Suprapubic skin (tissue), 4 donors: ENCODE measurements around the gene HES2. TPM values are rescaled to one million over a fixed set of nuclear protein-coding genes. Genes with fewer than 3 reads are reported as not detected.

Source experiments
- DNase-seq, 2 donors: peaks; one replicate each; pipeline ENCODE4 v3.0.0-alpha.2; 2019; ENCODE audit warnings: low spot score in 2 of 2
- H3K27ac ChIP-seq: fragments of 200-600 bp; sonication (generic); one replicate; pipeline ENCODE4 v1.5.1; 2019
- H3K27me3 ChIP-seq: fragments of 200-600 bp; sonication (generic); one replicate; pipeline ENCODE4 v1.5.1; 2019
- H3K36me3 ChIP-seq: fragments of 200-600 bp; sonication (generic); one replicate; pipeline ENCODE4 v1.5.1; 2019
- H3K4me1 ChIP-seq: fragments of 200-600 bp; sonication (generic); one replicate; pipeline ENCODE4 v1.5.1; 2019
- H3K4me3 ChIP-seq: fragments of 200-600 bp; sonication (generic); one replicate; pipeline ENCODE4 v1.5.1; 2019; ENCODE audit warnings: mild to moderate bottlenecking
- H3K9me3 ChIP-seq: fragments of 200-600 bp; sonication (generic); one replicate; pipeline ENCODE4 v1.5.1; 2019
- CTCF ChIP-seq, 2 donors: fragments of 200-600 bp in 1 of 2; fragments of 450-650 bp in 1 of 2; sonication (generic) in 1 of 2; IDR thresholded peaks; one replicate each; pipeline ENCODE4 v1.5.1; 2016 to 2019; ENCODE audit warnings: antibody characterized with exemption in 2 of 2, mild to moderate bottlenecking in 1 of 2, moderate library complexity in 1 of 2
- EP300 ChIP-seq: sonication (generic); formaldehyde crosslinking; IDR thresholded peaks from one replicate; pipeline ENCODE4 v1.6.1; 2017; ENCODE audit warnings: antibody characterized with exemption
- POLR2A ChIP-seq, 2 donors: fragments of 450-650 bp; IDR thresholded peaks; one replicate each; pipeline ENCODE4 v1.6.1; 2017; ENCODE audit warnings: antibody characterized with exemption in 2 of 2, mild to moderate bottlenecking in 2 of 2, moderate library complexity in 2 of 2
- POLR2AphosphoS5 ChIP-seq, 3 donors: sonication (generic); formaldehyde crosslinking; IDR thresholded peaks; one replicate each; pipeline ENCODE4 v1.6.1; 2017; ENCODE audit warnings: antibody characterized with exemption in 3 of 3
- WGBS: methylation state at CpG from one replicate; pipeline ENCODE4 v1.1.5; 2018; 5-methylcytosine and 5-hydroxymethylcytosine counted together
- total RNA-seq, 4 donors: library from RNA; depleted of rRNA; stranded (reverse); fragments of >200 nt; gene quantifications; one replicate each; pipeline ENCODE4 v1.1.0, GENCODE V29; 2016

Gene HES2
- total RNA-seq, 4 donors from 2014 or later, result 18.2 to 36.4 (median 24.9) TPM

- peaks cover 78% of the 10 kb centered on the region for H3K4me1 ChIP-seq
- H3K27me3 ChIP-seq, result peaks cover 80% of the 10 kb centered on the region
- H3K27ac ChIP-seq, result no peak overlapping the region
- WGBS, result 54% methylated on average over 8 of the region's 26 CpGs
- no peak overlapping the region for H3K4me3 ChIP-seq
- no peaks in the 10 kb centered on the region for H3K36me3 ChIP-seq
- no peak for TF ChIP-seq POLR2A (IDR thresholded peaks at IDR 0.05)
- peak in 1 of 2 donors; percentile 66 for DNase-seq
- H3K9me3 ChIP-seq, result no peaks in the 10 kb centered on the region
Measured at GRCh38 chr1:6427441-6428390, 8.0 kb upstream of the HES2 start.

GRCh38 chr1:6426972-6427350, 7.2 kb upstream of the HES2 start:
- DNase-seq, result no peak
- Histone ChIP-seq H3K4me1 (peaks cover 80% of the 10 kb centered on the region), H3K4me3 (no peak overlapping the region), H3K9me3 (no peaks in the 10 kb centered on the region), H3K36me3 (no peaks in the 10 kb centered on the region), H3K27me3 (peaks cover 86% of the 10 kb centered on the region), H3K27ac (no peak overlapping the region)
- 87% methylated on average over 10 of the region's 10 CpGs for WGBS
- TF ChIP-seq POLR2A (IDR thresholded peaks at IDR 0.05) (no peak), CTCF (IDR thresholded peaks at IDR 0.05) (no peak), POLR2AphosphoS5 (IDR thresholded peaks at IDR 0.05) (no peak), EP300 (no peak)

GRCh38 chr1:6426277-6426971, 6.7 kb upstream of the HES2 start:
- DNase-seq, result no peak
- 87% methylated on average over 3 of the region's 9 CpGs for WGBS
- Histone ChIP-seq H3K27ac (no peak overlapping the region), H3K4me3 (no peak overlapping the region), H3K9me3 (no peaks in the 10 kb centered on the region), H3K36me3 (no peaks in the 10 kb centered on the region), H3K4me1 (peaks cover 80% of the 10 kb centered on the region), H3K27me3 (peaks cover 91% of the 10 kb centered on the region)
- TF ChIP-seq EP300, result no peak
- no peak for TF ChIP-seq POLR2AphosphoS5 (IDR thresholded peaks at IDR 0.05)
- TF ChIP-seq POLR2A (IDR thresholded peaks at IDR 0.05), result no peak
- TF ChIP-seq CTCF (IDR thresholded peaks at IDR 0.05), result no peak

- peak overlapping the region; percentile 48 for H3K4me3 ChIP-seq
- H3K36me3 ChIP-seq, result no peaks in the 10 kb centered on the region
- H3K4me1 ChIP-seq, result peaks cover 81% of the 10 kb centered on the region
- 52% methylated on average over 3 of the region's 6 CpGs for WGBS
- H3K27me3 ChIP-seq, result peaks cover 93% of the 10 kb centered on the region
- no peak for DNase-seq
- no peaks in the 10 kb centered on the region for H3K9me3 ChIP-seq
- TF ChIP-seq EP300, result no peak
- no peak for TF ChIP-seq POLR2A (IDR thresholded peaks at IDR 0.05)
- TF ChIP-seq POLR2AphosphoS5 (IDR thresholded peaks at IDR 0.05), result no peak
- no peak for TF ChIP-seq CTCF (IDR thresholded peaks at IDR 0.05)
- H3K27ac ChIP-seq, result no peak overlapping the region
Measured at GRCh38 chr1:6425658-6426057, 5.9 kb upstream of the HES2 start.

GRCh38 chr1:6424619-6425593, 5.2 kb upstream of the HES2 start, which contains the start of gene ESPN:
Gene ESPN, plus strand, starts transcription at chr1:6424776. Its CDS starts 180 bp downstream, at chr1:6424956.
- H3K27me3 ChIP-seq, result peaks cover 94% of the 10 kb centered on the region

More at GRCh38 chr1:6424619-6425593, 5.2 kb upstream of the HES2 start, which contains the start of gene ESPN:
- peak within 1 kb of the TSS; percentile 48 for H3K4me3 ChIP-seq
- peak in 1 of 2 donors; percentile 65 for DNase-seq
- WGBS, result 5% methylated on average over 34 of the region's 99 CpGs
- H3K9me3 ChIP-seq, result no peaks in the 10 kb centered on the region
- H3K4me1 ChIP-seq, result peaks cover 81% of the 10 kb centered on the region
- TF ChIP-seq POLR2AphosphoS5 (IDR thresholded peaks at IDR 0.05), result no peak
- TF ChIP-seq POLR2A (IDR thresholded peaks at IDR 0.05), result no peak
- TF ChIP-seq CTCF (IDR thresholded peaks at IDR 0.05), result no peak
- TF ChIP-seq EP300, result no peak
- H3K36me3 ChIP-seq, result no peaks in the 10 kb centered on the region
- H3K27ac ChIP-seq, result peak within 1 kb of the TSS; percentile 11
